CD4-positive, alpha-beta T cell treated with Interleukin-15 for 1 hour (primary cell): ENCODE data around the gene ELOVL3.
"Not testable (repeated sequence)": the region's sequence is repeated elsewhere in the genome, so short reads cannot be mapped to it uniquely, and the experiment has no call there.

Source experiments
- DNase-seq: peaks from one replicate; pipeline ENCODE4 v3.0.0-alpha.2; 2020

The ELOVL3 gene

GRCh38 chr10:102227050-102227449 lies 951 bp downstream of the ELOVL3 start:
- peak; percentile 37 for DNase-seq

- peak; percentile 82 for DNase-seq
Observed at GRCh38 chr10:102229810-102230263, 3.7 kb downstream of the ELOVL3 start.

- DNase-seq, result no peak
Observed at GRCh38 chr10:102230264-102230860, 4.3 kb downstream of the ELOVL3 start.

GRCh38 chr10:102230861-102231356 lies 4.8 kb downstream of the ELOVL3 start:
- peak; percentile 35 for DNase-seq

- DNase-seq, result peak; percentile 68
Observed at GRCh38 chr10:102231357-102232318, 5.5 kb downstream of the ELOVL3 start.

- no peak for DNase-seq
Observed at GRCh38 chr10:102233997-102234396, 7.9 kb downstream of the ELOVL3 start.

- DNase-seq, result no peak
Observed at GRCh38 chr10:102234888-102235597, 8.9 kb downstream of the ELOVL3 start.

- DNase-seq, result no peak
Observed at GRCh38 chr10:102235598-102235920, 9.5 kb downstream of the ELOVL3 start.

- no peak for DNase-seq
Observed at GRCh38 chr10:102236006-102236405, 9.9 kb downstream of the ELOVL3 start.

GRCh38 chr10:102237711-102238252 lies 11.7 kb downstream of the ELOVL3 start:
- no peak for DNase-seq

GRCh38 chr10:102240467-102241031 lies 14.4 kb downstream of the ELOVL3 start:
- no peak for DNase-seq

GRCh38 chr10:102241032-102241443 lies 14.9 kb downstream of the ELOVL3 start:
- DNase-seq, result no peak

GRCh38 chr10:102241444-102242117 lies 15.5 kb downstream of the ELOVL3 start, which contains the start of gene PITX3:
Gene PITX3, minus strand, starts transcription at chr10:102241512. Its CDS starts 9,432 bp downstream, at chr10:102232080.
- peak; percentile 93 for DNase-seq

- no peak for DNase-seq
Observed at GRCh38 chr10:102242118-102242485, 16.0 kb downstream of the ELOVL3 start.

GRCh38 chr10:102243309-102243708 lies 17.2 kb downstream of the ELOVL3 start:
- no peak for DNase-seq

GRCh38 chr10:102245082-102245931 lies 19.2 kb downstream of the ELOVL3 start, which contains the start of gene GBF1:
Gene GBF1, plus strand, starts transcription at chr10:102245532. Its CDS starts 13,407 bp downstream, at chr10:102258939.
- peak; percentile 96 for DNase-seq

- no peak for DNase-seq
Observed at GRCh38 chr10:102245932-102246251, 19.8 kb downstream of the ELOVL3 start.

- DNase-seq, result no peak
Observed at GRCh38 chr10:102246261-102246660, 20.2 kb downstream of the ELOVL3 start.

GRCh38 chr10:102247734-102248133 lies 21.6 kb downstream of the ELOVL3 start:
- DNase-seq, result no peak

- not testable (repeated sequence) for DNase-seq
Observed at GRCh38 chr10:102252508-102252907, 26.4 kb downstream of the ELOVL3 start.

- DNase-seq, result no peak
Observed at GRCh38 chr10:102254426-102254825, 28.3 kb downstream of the ELOVL3 start.
